Hematopoietic multipotent progenitor cell treated with erythropoietin and hydrocortisone succinate and interleukin-3 and kit ligand, for 15 days (in vitro differentiated cells): ENCODE results near the gene SERHL2.
"Not testable (repeated sequence)": the region's sequence is repeated elsewhere in the genome, so short reads cannot be mapped to it uniquely, and the experiment has no call there.

Source experiments
- DNase-seq: peaks from one replicate; pipeline ENCODE4 v3.0.0-alpha.2; 2015; ENCODE audit warnings: low spot score

The SERHL2 gene

GRCh38 chr22:42553475-42554361 lies at the start of gene SERHL2:
Gene SERHL2 (plus strand): TSS chr22:42553956. CDS start chr22:42554021, 65 bp downstream.
- DNase-seq, result peak; percentile 94

- DNase-seq, result not testable (repeated sequence)
These were observed 45.3 kb upstream of the SERHL2 start for GRCh38 chr22:42508327-42508974.

- DNase-seq, result not testable (repeated sequence)
These were observed 44.8 kb upstream of the SERHL2 start for GRCh38 chr22:42508975-42509364.

- no peak for DNase-seq
These were observed 44.2 kb upstream of the SERHL2 start for GRCh38 chr22:42509548-42509947.

GRCh38 chr22:42511401-42511891 lies 42.3 kb upstream of the SERHL2 start:
- no peak for DNase-seq

- DNase-seq, result not testable (repeated sequence)
These were observed 41.3 kb upstream of the SERHL2 start for GRCh38 chr22:42512273-42512990.

- not testable (repeated sequence) for DNase-seq
These were observed 39.4 kb upstream of the SERHL2 start for GRCh38 chr22:42514331-42514730.

- DNase-seq, result not testable (repeated sequence)
These were observed 38.5 kb upstream of the SERHL2 start for GRCh38 chr22:42515304-42515703.

- DNase-seq, result no peak
These were observed 37.9 kb upstream of the SERHL2 start for GRCh38 chr22:42515896-42516295.

- not testable (repeated sequence) for DNase-seq
These were observed 36.7 kb upstream of the SERHL2 start for GRCh38 chr22:42517103-42517502.

- not testable (repeated sequence) for DNase-seq
These were observed 34.9 kb upstream of the SERHL2 start for GRCh38 chr22:42518638-42519524.

- DNase-seq, result peak; percentile 84
These were observed 34.0 kb upstream of the SERHL2 start, which contains the start of gene RRP7A for GRCh38 chr22:42519525-42520401. Gene RRP7A (minus strand): TSS chr22:42519796. CDS start chr22:42519786, 10 bp downstream.

- no peak for DNase-seq
These were observed 32.6 kb upstream of the SERHL2 start for GRCh38 chr22:42521228-42521546.

- DNase-seq, result no peak
These were observed 31.2 kb upstream of the SERHL2 start for GRCh38 chr22:42522546-42522945.

- DNase-seq, result no peak
These were observed 25.0 kb upstream of the SERHL2 start for GRCh38 chr22:42528591-42529307.

GRCh38 chr22:42529435-42529834 lies 24.3 kb upstream of the SERHL2 start:
- DNase-seq, result not testable (repeated sequence)

- not testable (repeated sequence) for DNase-seq
These were observed 22.2 kb upstream of the SERHL2 start for GRCh38 chr22:42531401-42532084.

- DNase-seq, result no peak
These were observed 20.1 kb upstream of the SERHL2 start for GRCh38 chr22:42533638-42533977.

GRCh38 chr22:42535082-42535731 lies 18.5 kb upstream of the SERHL2 start:
- DNase-seq, result not testable (repeated sequence)
